H1 (cell line): ENCODE results near the gene RRBP1. TPM values are rescaled to one million over a fixed set of nuclear protein-coding genes. Genes with fewer than 3 reads are reported as not detected.

Source experiments
- CBX8 ChIP-seq: fragments of 300-800, 300-1000 bp; sonication (generic); IDR thresholded peaks from 2 replicates; pipeline ENCODE4 v1.7.1; 2016; ENCODE audit warnings: low read depth, low read length, borderline replicate concordance
- CHD7 ChIP-seq: fragments of 300-600 bp; sonication (generic); IDR thresholded peaks from 2 replicates; pipeline ENCODE4 v1.7.1; 2012; ENCODE audit warnings: low read length, moderate library complexity, mild to moderate bottlenecking, inconsistent platforms; ENCODE audit not compliant: insufficient replicate concordance
- POLR2AphosphoS5 ChIP-seq: IDR thresholded peaks from 2 replicates; pipeline ENCODE4 v1.6.1; 2011; ENCODE audit warnings: low read depth, low read length
- RAD21 ChIP-seq, 2 experiments: IDR thresholded peaks in 1 of 2; conservative IDR thresholded peaks in 1 of 2; 2 replicates each; pipeline ENCODE4 v1.6.1; 2011; ENCODE audit warnings: low read depth in 2 of 2, low read length in 2 of 2, improper control_type of control experiment in 1 of 2, inconsistent platforms in 1 of 2, mild to moderate bottlenecking in 1 of 2, moderate library complexity in 1 of 2
- SAP30 ChIP-seq: fragments of 300-600 bp; sonication (generic); IDR thresholded peaks from 2 replicates; pipeline ENCODE4 v1.7.1; 2012; ENCODE audit warnings: low read length, moderate library complexity, mild to moderate bottlenecking, inconsistent platforms; ENCODE audit not compliant: insufficient read depth, insufficient replicate concordance
- SRF ChIP-seq: IDR thresholded peaks from 2 replicates; pipeline ENCODE4 v1.6.1; 2011; ENCODE audit warnings: mild to moderate bottlenecking, low read depth, low read length, moderate library complexity
- polyA plus RNA-seq, 7 experiments: library from polyadenylated mRNA; depleted of rRNA in 3 of 7; stranded (reverse) in 5 of 7; unstranded in 2 of 7; fragments of >200 nt in 5 of 7; fragments of 200-250 nt in 2 of 7; gene quantifications; 1 replicate in 5 of 7; 2 replicates in 1 of 7; 4 replicates in 1 of 7; pipeline versions ENCODE4 v1.2.1 to v1.2.3, GENCODE V29; 2011 to 2013; ENCODE audit warnings: missing spikeins in 2 of 7, mixed read lengths in 2 of 7
- total RNA-seq: library from RNA; stranded (reverse); fragmentation: NEBNext Ultra II Directional; extraction: Animal tissue kit (Norgen Biotek cat#: 25700); gene quantifications from 2 replicates; pipeline ENCODE4 v1.2.1, GENCODE V29; 2021

RRBP1 gene
- total and polyA plus RNA-seq, 2 of the 8 experiments (the other 6 are each of a cell fraction or from before 2014, with no cell fraction given): 15.9 to 157 TPM

GRCh38 chr20:17572034-17572638 lies 109.9 kb downstream of the RRBP1 start (continued):
- no peak for TF ChIP-seq CHD7
- no peak for TF ChIP-seq POLR2AphosphoS5
- no peak for TF ChIP-seq CBX8
- no peak for TF ChIP-seq RAD21 (IDR thresholded peaks at IDR 0.05 in 1 of 2, conservative IDR thresholded peaks at IDR 0.05 in 1 of 2; ENCODE audit: low read depth in 2 of 2, low read length in 2 of 2)
- no peak for TF ChIP-seq SRF
- TF ChIP-seq SAP30: no peak
